Measurements from ENCODE around the gene KCNF1. TPM values are rescaled to one million over a fixed set of nuclear protein-coding genes. Genes with fewer than 3 reads are reported as not detected.

Gene KCNF1
- total and polyA plus RNA-seq, 2 of the 8 experiments (the other 6 are each of a cell fraction or from before 2014, with no cell fraction given), result 0.48 to 1.5 TPM

GRCh38 chr2:10948606-10949230, 37.0 kb downstream of the KCNF1 start:
- Histone ChIP-seq H3K36me3 (ENCODE audit: control insufficient read depth in 2 of 4, insufficient read depth in 4 of 4, low read length in 3 of 4) (no peaks in the 10 kb centered on the region), H2BK120ac (replicated peaks; ENCODE audit: low read depth, low read length) (no peak overlapping the region), H3K4ac (replicated peaks; ENCODE audit: insufficient read length, low read depth, low read length) (no peak overlapping the region), H3K4me2 (ENCODE audit: insufficient read depth in 1 of 2, low read depth in 2 of 2, low read length in 2 of 2) (no peak overlapping the region), H3K27me3 (replicated peaks in 1 of 4; ENCODE audit: control insufficient read depth in 3 of 4, extremely low read depth in 1 of 4, insufficient read depth in 3 of 4, low read length in 3 of 4) (no peaks in the 10 kb centered on the region), H2BK5ac (ENCODE audit: low read depth, low read length) (no peak overlapping the region), H4K20me1 (replicated peaks in 1 of 2; ENCODE audit: control insufficient read depth in 1 of 2, insufficient read depth in 2 of 2, low read length in 2 of 2) (peaks cover 0 to 2% of the 10 kb centered on the region in 2 experiments), H3K14ac (ENCODE audit: insufficient read length) (no peak overlapping the region), H3K9ac (replicated peaks in 1 of 4; ENCODE audit: extremely low read depth in 1 of 4, low read depth in 3 of 4, low read length in 3 of 4) (no peak overlapping the region), H2AK5ac (ENCODE audit: low read depth, low read length) (no peak overlapping the region), H2BK20ac (ENCODE audit: low read length) (no peak overlapping the region), H3K4me3 (ENCODE audit: extremely low read depth in 1 of 4, insufficient read depth in 2 of 4, low read depth in 3 of 4, low read length in 4 of 4) (no peak overlapping the region), H3K56ac (replicated peaks; ENCODE audit: insufficient read length, low read depth, low read length) (no peak overlapping the region), H3K23ac (ENCODE audit: insufficient read length) (no peak overlapping the region), H2AFZ (ENCODE audit: low read length) (no peak overlapping the region), H4K91ac (replicated peaks; ENCODE audit: insufficient read length, low read length) (no peak overlapping the region), H3K79me2 (ENCODE audit: control insufficient read depth in 1 of 2, insufficient read depth in 2 of 2, low read length in 2 of 2) (no peaks in the 10 kb centered on the region), H3K23me2 (ENCODE audit: low read depth, low read length) (peaks cover 6% of the 10 kb centered on the region; the same call in 1 of the 2 replicates), H2BK15ac (ENCODE audit: low read length) (no peak overlapping the region), H4K5ac (ENCODE audit: insufficient read length, low read depth, low read length) (no peak overlapping the region), H3K18ac (ENCODE audit: extremely low read depth, low read length) (no peak overlapping the region), H3K27ac (ENCODE audit: low read depth, low read length) (no peak overlapping the region), H3K79me1 (ENCODE audit: low read depth, low read length) (no peaks in the 10 kb centered on the region), H3K4me1 (replicated peaks in 1 of 4; ENCODE audit: control insufficient read depth in 3 of 4, insufficient read depth in 4 of 4, low read length in 3 of 4) (no peaks in the 10 kb centered on the region), H2BK12ac (ENCODE audit: low read depth, low read length) (no peak overlapping the region), H4K8ac (ENCODE audit: extremely low read depth, insufficient read depth, low read length) (no peak overlapping the region), H3K9me3 (ENCODE audit: insufficient read depth in 2 of 2, low read depth in 1 of 2, low read length in 1 of 2) (no peaks in the 10 kb centered on the region; a peak in 1 of 4 replicates)
- POLR2A ChIA-PET (ENCODE audit: partially characterized antibody), result no interaction called here
- CTCF ChIA-PET (ENCODE audit: partially characterized antibody), result no interaction called here
- DNase-seq (ENCODE audit: low read depth in 1 of 2, low spot score in 2 of 2), result no peak
- TF ChIP-seq JUN (IDR thresholded peaks at IDR 0.05; ENCODE audit: low read depth, low read length) (no peak), MAFK (IDR thresholded peaks at IDR 0.05; ENCODE audit: low read depth, low read length) (no peak), POU5F1 (IDR thresholded peaks at IDR 0.05; ENCODE audit: low read depth, low read length) (no peak)
- WGBS, 2 experiments (ENCODE audit: extremely low coverage in 1 of 2, insufficient coverage in 1 of 2, insufficient read length in 1 of 2, insufficient replicate concordance in 2 of 2, low coverage in 1 of 2, low lambda C conversion rate in 2 of 2, missing lambda C conversion rate in 1 of 2), result 94% methylated on average over 15 of the region's 15 CpGs; no CpG with 5 or more reads in 1 of the 2 experiments
- FAIRE-seq, result no peak
